ENCODE results near the gene DNAJC7. TPM values are rescaled to one million over a fixed set of nuclear protein-coding genes. Genes with fewer than 3 reads are reported as not detected.

The DNAJC7 gene
- total RNA-seq, 4 donors from 2014 or later = 62.6 to 84.0 (median 65.6) TPM

GRCh38 chr17:42002175-42002791, 15.0 kb downstream of the DNAJC7 start:
- WGBS, 2 donors = 83 to 91% methylated on average over 7 of the region's 7 CpGs
- DNase-seq = no peak
- peaks cover 5% of the 10 kb centered on the region in 2 donors for H3K4me1 ChIP-seq
- H3K27ac ChIP-seq = no peak overlapping the region
- intact Hi-C loops (cut with DNase I) = no loop called here
- H3K27me3 ChIP-seq = no peaks in the 10 kb centered on the region
- H3K9me3 ChIP-seq = no peaks in the 10 kb centered on the region
- H3K36me3 ChIP-seq = peaks cover 20 to 21% of the 10 kb centered on the region in 2 donors
- no peak for TF ChIP-seq POLR2A (IDR thresholded peaks at IDR 0.05)
- no peak for TF ChIP-seq CTCF (IDR thresholded peaks at IDR 0.05)
- H3K4me3 ChIP-seq (replicated peaks in 1 of 3) = no peak overlapping the region

GRCh38 chr17:42001729-42002128, 15.5 kb downstream of the DNAJC7 start:
- no peak for DNase-seq
- TF ChIP-seq POLR2A (IDR thresholded peaks at IDR 0.05) = no peak
- Histone ChIP-seq H3K27ac (no peak overlapping the region), H3K4me1 (no peaks in the 10 kb centered on the region), H3K4me3 (replicated peaks in 1 of 3) (no peak overlapping the region), H3K9me3 (no peaks in the 10 kb centered on the region), H3K36me3 (peaks cover 25 to 27% of the 10 kb centered on the region in 2 donors), H3K27me3 (no peaks in the 10 kb centered on the region)
- intact Hi-C loops (cut with DNase I) = no loop called here
- WGBS, 2 donors = 93 to 96% methylated on average over 2 of the region's 2 CpGs

DNA sequence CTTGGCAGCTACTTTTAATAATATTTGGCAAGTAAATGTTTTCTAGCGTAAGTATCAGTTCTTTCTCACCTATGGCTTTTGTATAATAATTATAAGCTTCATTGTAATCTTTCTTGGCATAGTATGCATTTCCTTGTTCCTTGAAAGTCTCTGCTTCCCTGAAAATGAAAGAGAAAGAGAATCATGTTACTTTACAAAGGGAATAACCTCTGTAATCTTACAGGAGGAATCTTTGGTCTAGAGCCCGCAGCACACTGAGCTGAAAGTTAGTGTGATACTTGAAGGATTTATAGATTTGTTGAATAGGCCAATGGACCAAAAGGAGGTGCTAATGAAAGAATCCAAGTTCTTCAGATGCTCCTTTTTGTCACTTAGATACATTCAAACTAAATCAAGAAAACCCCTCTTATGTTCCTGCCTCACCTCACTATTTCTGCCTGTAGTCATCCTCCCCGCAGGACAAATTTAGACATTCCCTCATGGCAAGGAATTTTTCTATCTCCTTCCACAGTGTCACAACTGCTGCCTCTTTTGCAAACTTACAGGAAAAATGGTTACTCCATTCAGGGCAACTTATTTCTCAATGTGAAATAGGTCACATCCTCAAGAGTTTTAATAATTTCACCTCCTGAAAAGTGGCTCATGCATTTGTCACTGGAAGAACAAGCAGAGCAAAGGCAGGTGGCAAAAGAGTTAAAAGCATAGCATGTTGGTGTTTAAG, 16.7 kb downstream of the DNAJC7 start:
- no peak overlapping the region for H3K27ac ChIP-seq
- peaks cover 37 to 38% of the 10 kb centered on the region in 2 donors for H3K36me3 ChIP-seq
- H3K4me1 ChIP-seq = no peaks in the 10 kb centered on the region
- no peak overlapping the region for H3K4me3 ChIP-seq (replicated peaks in 1 of 3)
- H3K9me3 ChIP-seq = no peaks in the 10 kb centered on the region
- no peak for TF ChIP-seq POLR2A (IDR thresholded peaks at IDR 0.05)
- TF ChIP-seq CTCF (IDR thresholded peaks at IDR 0.05) = no peak
- DNase-seq = no peak
- intact Hi-C loops (cut with DNase I) = no loop called here
- WGBS, 2 donors = 89 to 90% methylated on average over 3 of the region's 3 CpGs
- H3K27me3 ChIP-seq = no peaks in the 10 kb centered on the region

DNA sequence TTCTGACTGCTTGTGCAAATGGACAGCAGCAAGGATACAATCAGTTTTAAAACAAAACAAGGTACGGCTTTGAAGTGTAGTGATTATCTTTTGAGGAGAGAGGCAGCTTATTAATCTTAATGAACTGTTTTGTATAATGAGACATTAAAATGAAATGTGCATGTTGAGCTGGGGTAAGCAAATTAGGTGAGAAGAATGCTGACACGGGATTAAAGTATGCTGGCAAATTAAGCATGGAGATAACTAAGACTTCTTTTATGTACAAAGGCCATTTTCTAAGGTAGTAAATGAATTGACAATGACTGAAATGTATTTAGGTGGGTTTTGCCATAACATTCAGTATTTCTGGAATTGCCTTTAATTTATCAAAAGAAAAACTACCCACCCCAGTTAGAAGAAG, 18.7 kb downstream of the DNAJC7 start:
- no peaks in the 10 kb centered on the region for H3K9me3 ChIP-seq
- H3K4me1 ChIP-seq = no peaks in the 10 kb centered on the region
- no peak overlapping the region for H3K4me3 ChIP-seq (replicated peaks in 1 of 3)
- no peak overlapping the region for H3K27ac ChIP-seq
- TF ChIP-seq POLR2A (IDR thresholded peaks at IDR 0.05) (no peak), CTCF (IDR thresholded peaks at IDR 0.05) (no peak)
- no peaks in the 10 kb centered on the region for H3K27me3 ChIP-seq
- DNase-seq = no peak
- intact Hi-C loops (cut with DNase I) = no loop called here
- H3K36me3 ChIP-seq = peaks cover 48 to 49% of the 10 kb centered on the region in 2 donors
- WGBS, 2 donors = 37 to 43% methylated on average over 2 of the region's 2 CpGs

DNA sequence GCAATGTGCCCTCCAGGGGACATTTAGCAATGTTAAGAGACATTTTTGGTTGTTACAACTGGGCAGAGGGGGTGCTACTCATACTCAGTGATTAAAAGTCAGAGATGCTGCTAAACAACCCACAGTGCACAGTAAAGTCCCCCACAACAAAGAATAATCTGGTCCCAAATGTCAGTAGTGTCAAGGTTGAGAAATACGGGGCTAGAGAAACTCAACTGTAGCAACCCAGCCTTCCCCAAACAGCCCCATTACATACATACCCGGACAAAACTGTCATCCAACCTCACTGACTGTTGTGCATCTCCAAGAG, 20.4 kb downstream of the DNAJC7 start:
- DNase-seq = no peak
- no peaks in the 10 kb centered on the region for H3K27me3 ChIP-seq
- no peak for TF ChIP-seq POLR2A (IDR thresholded peaks at IDR 0.05)
- TF ChIP-seq CTCF (IDR thresholded peaks at IDR 0.05) = no peak
- H3K36me3 ChIP-seq = peaks cover 62 to 64% of the 10 kb centered on the region in 2 donors
- 98 to 100% methylated on average over 2 of the region's 2 CpGs for WGBS, 2 donors
- no peaks in the 10 kb centered on the region for H3K9me3 ChIP-seq
- no peak overlapping the region for H3K27ac ChIP-seq
- no peaks in the 10 kb centered on the region for H3K4me1 ChIP-seq
- no peak overlapping the region for H3K4me3 ChIP-seq (replicated peaks in 1 of 3)
- intact Hi-C loops (cut with DNase I) = no loop called here
